CD4-positive, CD25-positive, alpha-beta regulatory T cell (primary cell): ENCODE results near the gene UCN2. TPM values are rescaled to one million over a fixed set of nuclear protein-coding genes. Genes with fewer than 3 reads are reported as not detected.
A peak's percentile ranks its signal among the peaks of the same experiment; 100 is the strongest.

ENCODE experiments used
- ATAC-seq, 2 donors: fragments of 150-1000 bp; cut with Tn5 transposase; one replicate each; pipeline ENCODE4 v1.10.0; 2021; ENCODE audit warnings: low read depth in 2 of 2, moderate number of reproducible peaks in 2 of 2, moderate library complexity in 1 of 2
- DNase-seq, 3 donors: peaks; one replicate each; pipeline versions ENCODE4 v3.0.0 to v3.0.0-alpha.2; 2012 to 2022; ENCODE audit warnings: mixed read lengths in 1 of 3
- H3K27ac ChIP-seq: one replicate; pipeline ENCODE4 v1.7.0; 2013; ENCODE audit warnings: mild to moderate bottlenecking, low read length; ENCODE audit not compliant: insufficient read depth, poor library complexity, severe bottlenecking
- H3K27me3 ChIP-seq: one replicate; pipeline ENCODE4 v1.7.0; 2013; ENCODE audit warnings: low read length; ENCODE audit not compliant: control insufficient read depth, insufficient read depth
- H3K36me3 ChIP-seq: one replicate; pipeline ENCODE4 v1.7.0; 2013; ENCODE audit warnings: mild to moderate bottlenecking, low read length, moderate library complexity; ENCODE audit not compliant: control insufficient read depth, insufficient read depth
- H3K4me1 ChIP-seq: 2 replicates; pipeline ENCODE4 v1.7.0; 2013; ENCODE audit warnings: mild to moderate bottlenecking, low read length; ENCODE audit not compliant: insufficient read depth, control insufficient read depth, poor library complexity, severe bottlenecking
- H3K4me3 ChIP-seq: one replicate; pipeline ENCODE4 v1.7.0; 2013; ENCODE audit warnings: low read depth, mild to moderate bottlenecking, low read length, moderate library complexity
- H3K9me3 ChIP-seq, 2 experiments: 1 replicate in 1 of 2; 2 replicates in 1 of 2; pipeline ENCODE4 v1.7.0; 2013; ENCODE audit warnings: low read length in 2 of 2, mild to moderate bottlenecking in 1 of 2, moderate library complexity in 1 of 2; ENCODE audit not compliant: control insufficient read depth in 2 of 2
- H3K27ac Mint-ChIP-seq, 3 donors: one replicate each; pipeline ENCODE4 v1.8.0; 2020 to 2022; ENCODE audit warnings: mild to moderate bottlenecking in 3 of 3, mixed read lengths in 3 of 3, moderate library complexity in 2 of 3
- H3K27me3 Mint-ChIP-seq: one replicate; pipeline ENCODE4 v1.8.0; 2022; ENCODE audit warnings: mild to moderate bottlenecking, mixed read lengths
- H3K36me3 Mint-ChIP-seq: one replicate; pipeline ENCODE4 v1.8.0; 2020; ENCODE audit warnings: mixed read lengths
- H3K4me1 Mint-ChIP-seq, 4 donors: one replicate each; pipeline ENCODE4 v1.8.0; 2020 to 2022; ENCODE audit warnings: mixed read lengths in 4 of 4, mild to moderate bottlenecking in 1 of 4
- H3K4me3 Mint-ChIP-seq, 4 donors: one replicate each; pipeline ENCODE4 v1.8.0; 2020 to 2022; ENCODE audit warnings: mild to moderate bottlenecking in 4 of 4, mixed read lengths in 4 of 4, moderate library complexity in 3 of 4
- H3K9me3 Mint-ChIP-seq, 7 donors: one replicate each; pipeline ENCODE4 v1.8.0; 2020 to 2022; ENCODE audit warnings: mixed read lengths in 7 of 7, mild to moderate bottlenecking in 3 of 7, moderate library complexity in 2 of 7
- polyA plus RNA-seq, 4 donors: library from polyadenylated mRNA; unstranded; fragments of 300-500 nt; fragmentation: Illumina TruSeq; gene quantifications; one replicate each; pipeline ENCODE4 v1.2.3, GENCODE V29; 2021
- total RNA-seq: library from RNA; stranded (reverse); gene quantifications from one replicate; pipeline ENCODE4 v1.2.3, GENCODE V29; 2022

Gene UCN2
- total and polyA plus RNA-seq, 5 donors from 2014 or later = not detected

- no peaks in the 10 kb centered on the region for H3K36me3 ChIP-seq
- peak within 1 kb of the TSS; percentile 63 to 92 (median 86) for H3K4me3 Mint-ChIP-seq
- peak; percentile 99 to 100 (median 100) for DNase-seq
- H3K27ac Mint-ChIP-seq = peak within 1 kb of the TSS; percentile 12 to 78 (median 38)
- H3K27me3 ChIP-seq = no peaks in the 10 kb centered on the region
- H3K9me3 Mint-ChIP-seq = no peaks in the 10 kb centered on the region
- peak within 1 kb of the TSS; percentile 66 for H3K4me3 ChIP-seq
- H3K36me3 Mint-ChIP-seq = no peaks in the 10 kb centered on the region
- H3K27me3 Mint-ChIP-seq = no peaks in the 10 kb centered on the region
- no peaks in the 10 kb centered on the region for H3K9me3 ChIP-seq
- peaks cover 19% of the 10 kb centered on the region for H3K4me1 ChIP-seq
- H3K4me1 Mint-ChIP-seq = peaks cover 4 to 26% (median 8%) of the 10 kb centered on the region in 4 donors
- peak within 1 kb of the TSS; percentile 42 for H3K27ac ChIP-seq
- ATAC-seq = peak; percentile 87 to 89
These were observed 6.6 kb downstream of the UCN2 start, which contains the start of gene PFKFB4 for GRCh38 chr3:48556796-48557626. PFKFB4 (minus strand) TSS chr3:48556803; CDS start chr3:48556777, 26 bp downstream.

GRCh38 chr3:48555949-48556795 is 7.4 kb downstream of the UCN2 start:
- Histone ChIP-seq H3K36me3 (no peaks in the 10 kb centered on the region), H3K4me3 (no peak overlapping the region), H3K4me1 (peaks cover 19% of the 10 kb centered on the region), H3K27me3 (no peaks in the 10 kb centered on the region), H3K9me3 (no peaks in the 10 kb centered on the region), H3K27ac (peak overlapping the region; percentile 42)
- H3K4me1 Mint-ChIP-seq = peaks cover 4 to 26% (median 8%) of the 10 kb centered on the region in 4 donors
- DNase-seq (no peak), ATAC-seq (no peak)
- no peaks in the 10 kb centered on the region for H3K9me3 Mint-ChIP-seq
- no peaks in the 10 kb centered on the region for H3K27me3 Mint-ChIP-seq
- no peaks in the 10 kb centered on the region for H3K36me3 Mint-ChIP-seq
- H3K4me3 Mint-ChIP-seq = peak overlapping the region; percentile 63 to 92 (median 86)
- H3K27ac Mint-ChIP-seq = peak overlapping the region; percentile 12 to 78 (median 38)

DNA sequence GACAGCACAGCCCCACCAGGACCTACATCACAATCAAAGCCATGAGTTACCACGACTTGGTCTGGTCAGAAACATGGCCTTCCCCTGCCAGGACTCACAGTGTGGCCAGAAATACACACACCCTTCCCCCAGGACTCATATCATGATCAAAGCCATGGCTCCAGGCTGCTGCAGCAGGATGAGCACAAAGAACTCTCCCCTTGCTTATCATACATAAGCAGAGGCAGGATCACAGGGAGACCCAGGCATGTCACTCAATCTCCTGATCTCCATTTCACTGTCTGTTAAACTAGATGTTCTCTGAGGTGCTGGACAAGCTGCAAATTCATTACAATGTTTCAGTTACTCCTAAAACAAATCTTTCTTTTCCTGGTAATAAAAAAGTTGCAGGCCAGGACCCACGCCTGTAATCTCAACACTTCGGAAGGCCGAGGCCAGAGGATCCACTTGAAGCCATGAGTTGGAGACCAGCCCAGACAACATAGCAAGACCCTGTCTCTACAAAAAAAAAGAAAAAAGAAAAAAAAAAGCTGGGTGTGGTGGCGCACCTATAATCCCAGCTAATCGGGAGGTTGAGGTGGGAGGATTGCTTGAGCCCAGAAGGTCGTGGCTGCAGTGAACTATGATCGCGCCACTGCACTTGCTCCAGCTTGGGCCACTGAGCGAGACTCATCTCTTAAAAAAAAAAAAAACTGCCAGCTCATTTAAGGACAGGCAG is 8.2 kb downstream of the UCN2 start:
- Histone ChIP-seq H3K27ac (no peak overlapping the region), H3K27me3 (no peaks in the 10 kb centered on the region), H3K9me3 (no peaks in the 10 kb centered on the region), H3K4me3 (no peak overlapping the region), H3K4me1 (peaks cover 19% of the 10 kb centered on the region), H3K36me3 (no peaks in the 10 kb centered on the region)
- Mint-ChIP-seq H3K27me3 (no peaks in the 10 kb centered on the region), H3K4me3 (peak overlapping the region; percentile 53 to 83 (median 71)), H3K4me1 (peaks cover 4 to 26% (median 8%) of the 10 kb centered on the region in 4 donors), H3K27ac (peak overlapping the region in 1 of 3 donors; percentile 57), H3K9me3 (no peaks in the 10 kb centered on the region), H3K36me3 (no peaks in the 10 kb centered on the region)
- no peak for DNase-seq
- no peak for ATAC-seq

DNA sequence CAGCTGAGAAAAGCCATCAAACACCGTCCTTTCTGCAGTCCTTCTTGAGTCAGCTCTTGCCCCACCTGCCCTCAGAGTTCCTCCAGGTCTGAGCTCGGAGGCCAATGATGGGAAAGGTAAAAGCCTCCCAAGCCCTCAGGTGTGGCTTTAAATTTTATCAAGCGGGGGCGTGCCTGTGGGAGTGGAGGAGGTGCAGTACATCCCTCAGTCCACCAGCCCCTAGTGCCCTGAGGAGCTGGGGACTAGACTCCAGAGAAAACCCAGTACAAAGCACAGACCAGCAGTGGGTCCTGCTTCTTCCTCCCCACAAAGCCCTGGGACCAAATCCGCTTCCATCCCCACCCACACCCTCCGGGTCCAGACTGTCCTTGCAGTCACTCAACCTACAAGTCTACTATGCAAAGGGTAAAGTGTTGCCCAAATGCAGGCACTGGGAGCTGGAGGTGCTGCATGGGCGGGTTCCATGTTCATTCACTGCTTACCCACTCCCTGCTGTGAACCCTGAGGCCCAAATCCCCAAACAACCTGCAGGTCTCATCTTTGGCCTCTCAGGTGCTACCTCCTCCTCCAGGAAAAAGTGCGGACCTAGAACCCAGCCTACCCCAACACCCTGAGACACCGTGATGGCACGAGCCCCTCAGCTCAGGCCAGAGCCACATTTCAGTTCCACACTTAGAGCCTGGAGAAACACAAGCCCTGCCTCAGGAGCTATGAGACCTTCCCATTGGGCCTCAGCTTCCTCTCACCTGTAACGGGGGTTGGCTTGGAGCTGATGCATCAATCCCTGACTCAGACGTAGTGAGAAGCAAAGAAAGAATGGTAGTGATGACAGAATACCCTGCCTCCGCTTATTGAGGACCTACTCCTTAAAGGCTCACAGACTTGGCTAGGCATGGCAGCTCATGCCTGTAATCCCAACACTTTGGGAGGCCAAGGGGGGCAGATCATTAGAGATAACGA is 9.4 kb downstream of the UCN2 start:
- Histone ChIP-seq H3K4me1 (peaks cover 19% of the 10 kb centered on the region), H3K4me3 (no peak overlapping the region), H3K27ac (no peak overlapping the region), H3K27me3 (no peaks in the 10 kb centered on the region), H3K9me3 (no peaks in the 10 kb centered on the region), H3K36me3 (no peaks in the 10 kb centered on the region)
- Mint-ChIP-seq H3K36me3 (no peaks in the 10 kb centered on the region), H3K9me3 (no peaks in the 10 kb centered on the region), H3K4me3 (peak overlapping the region in 1 of 4 donors; percentile 53), H3K27ac (no peak overlapping the region), H3K27me3 (no peaks in the 10 kb centered on the region), H3K4me1 (peaks cover 4 to 26% (median 8%) of the 10 kb centered on the region in 4 donors)
- no peak for ATAC-seq
- DNase-seq = no peak

DNA sequence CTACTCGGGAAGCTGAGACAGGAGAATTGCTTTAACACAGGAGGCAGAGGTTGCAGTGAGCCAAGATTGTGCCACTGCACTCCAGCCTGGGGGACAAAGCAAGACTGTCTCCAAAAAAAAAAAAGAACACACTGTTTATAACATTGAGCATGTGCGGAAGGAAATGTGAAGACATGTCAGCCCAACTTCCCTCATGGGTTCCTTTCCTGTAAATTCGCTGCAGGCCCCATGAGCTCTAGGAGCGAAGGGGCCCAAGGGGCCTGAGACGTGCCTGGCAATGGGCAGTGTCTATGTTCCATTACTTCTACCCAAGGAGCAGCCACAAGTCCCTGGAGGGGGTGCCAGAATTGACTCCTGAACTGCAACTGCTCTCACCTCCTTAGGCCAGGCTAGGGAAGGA is 10.2 kb downstream of the UCN2 start:
- Mint-ChIP-seq H3K27me3 (no peaks in the 10 kb centered on the region), H3K9me3 (no peaks in the 10 kb centered on the region), H3K4me1 (peaks cover 3 to 28% (median 8%) of the 10 kb centered on the region in 4 donors), H3K4me3 (no peak overlapping the region), H3K36me3 (no peaks in the 10 kb centered on the region), H3K27ac (no peak overlapping the region)
- Histone ChIP-seq H3K36me3 (no peaks in the 10 kb centered on the region), H3K27ac (no peak overlapping the region), H3K4me3 (no peak overlapping the region), H3K27me3 (no peaks in the 10 kb centered on the region), H3K9me3 (no peaks in the 10 kb centered on the region), H3K4me1 (peaks cover 22% of the 10 kb centered on the region)
- DNase-seq (no peak), ATAC-seq (no peak)

- no peak overlapping the region for H3K27ac ChIP-seq
- no peak for ATAC-seq
- no peak for DNase-seq
- no peaks in the 10 kb centered on the region for H3K36me3 Mint-ChIP-seq
- peaks cover 0 to 24% (median 3%) of the 10 kb centered on the region in 4 donors for H3K4me1 Mint-ChIP-seq
- no peaks in the 10 kb centered on the region for H3K9me3 Mint-ChIP-seq
- no peaks in the 10 kb centered on the region for H3K27me3 ChIP-seq
- no peak overlapping the region for H3K4me3 Mint-ChIP-seq
- no peaks in the 10 kb centered on the region for H3K9me3 ChIP-seq
- no peak overlapping the region for H3K27ac Mint-ChIP-seq
- no peaks in the 10 kb centered on the region for H3K36me3 ChIP-seq
- no peaks in the 10 kb centered on the region for H3K27me3 Mint-ChIP-seq
- H3K4me1 ChIP-seq = peaks cover 14% of the 10 kb centered on the region
- H3K4me3 ChIP-seq = no peak overlapping the region
These were observed 11.2 kb downstream of the UCN2 start for GRCh38 chr3:48552111-48552951.
